GM18873 (cell line): ENCODE data around the gene ERN1.
"Not testable (repeated sequence)": the region's sequence is repeated elsewhere in the genome, so short reads cannot be mapped to it uniquely, and the experiment has no call there.

ENCODE experiments used
- ATAC-seq: cut with Tn5 transposase; IDR thresholded peaks from one replicate; pipeline ENCODE4 v1.9.1; 2021; ENCODE audit warnings: mild to moderate bottlenecking, moderate library complexity, moderate number of reproducible peaks; ENCODE audit not compliant: unreplicated experiment, low FRiP score

Gene ERN1

DNA sequence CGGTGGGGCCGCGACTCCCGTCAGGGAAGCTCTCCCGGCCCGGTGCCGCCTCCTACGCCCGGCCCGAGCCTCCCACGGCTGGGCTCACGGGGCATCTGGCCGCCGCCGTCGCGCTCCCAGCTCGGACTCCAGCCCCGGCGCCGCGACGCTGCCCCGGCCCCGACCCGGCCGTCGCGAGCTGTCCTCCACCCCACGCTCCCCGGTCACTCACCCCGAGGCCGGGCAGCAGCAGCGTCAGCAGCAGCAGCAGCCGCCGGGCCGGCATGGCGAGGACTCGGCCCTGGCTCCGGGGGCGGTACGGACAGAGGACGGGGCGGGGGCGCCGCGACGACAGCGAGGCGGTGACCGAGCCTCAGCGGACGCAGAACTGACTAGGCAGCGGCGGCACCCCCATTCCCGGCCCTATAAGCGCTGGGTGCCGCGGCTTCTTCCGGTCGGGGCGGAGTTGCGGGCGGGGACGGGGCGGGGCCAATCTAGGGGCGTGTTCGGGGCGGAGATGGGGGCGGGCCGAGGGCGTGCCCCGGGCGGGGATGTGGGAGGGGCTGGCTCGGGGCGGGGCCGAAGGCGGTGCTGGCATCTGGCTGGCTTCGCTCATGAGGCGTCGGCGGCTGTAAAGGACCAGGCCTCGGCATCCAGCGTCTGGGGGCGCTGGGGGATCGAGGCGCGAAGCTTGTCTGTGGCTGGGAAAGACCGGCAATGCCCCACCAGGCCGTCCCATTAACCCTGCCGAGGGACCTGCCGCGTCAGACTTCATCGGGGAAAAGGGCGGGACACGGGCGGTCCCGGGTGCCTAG lies at the start of gene ERN1:
Gene ERN1 (minus strand): TSS at position 380 of the 794 bp plus-strand sequence. CDS start 115 bp downstream, at position 265.
- peak; percentile 56 for ATAC-seq

DNA sequence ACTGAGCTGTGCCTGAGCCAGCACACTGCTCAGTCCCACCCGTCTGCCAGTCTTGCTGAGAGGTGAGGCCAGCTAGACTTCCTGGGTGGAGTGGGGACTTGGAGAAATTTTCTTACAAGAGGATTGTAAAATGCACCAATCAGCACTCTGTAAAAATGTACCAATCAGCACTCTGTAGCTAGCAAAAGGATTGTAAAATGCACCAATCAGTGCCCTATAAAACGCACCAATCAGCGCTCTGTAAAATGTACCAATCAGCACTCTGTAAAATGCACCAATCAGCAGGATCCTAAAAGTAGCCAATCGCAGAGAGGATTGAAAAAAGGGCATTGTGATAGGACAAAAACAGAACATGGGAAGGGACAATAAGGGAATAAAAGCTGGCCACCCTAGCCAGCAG lies 49.1 kb upstream of the ERN1 start:
- not testable (repeated sequence) for ATAC-seq

DNA sequence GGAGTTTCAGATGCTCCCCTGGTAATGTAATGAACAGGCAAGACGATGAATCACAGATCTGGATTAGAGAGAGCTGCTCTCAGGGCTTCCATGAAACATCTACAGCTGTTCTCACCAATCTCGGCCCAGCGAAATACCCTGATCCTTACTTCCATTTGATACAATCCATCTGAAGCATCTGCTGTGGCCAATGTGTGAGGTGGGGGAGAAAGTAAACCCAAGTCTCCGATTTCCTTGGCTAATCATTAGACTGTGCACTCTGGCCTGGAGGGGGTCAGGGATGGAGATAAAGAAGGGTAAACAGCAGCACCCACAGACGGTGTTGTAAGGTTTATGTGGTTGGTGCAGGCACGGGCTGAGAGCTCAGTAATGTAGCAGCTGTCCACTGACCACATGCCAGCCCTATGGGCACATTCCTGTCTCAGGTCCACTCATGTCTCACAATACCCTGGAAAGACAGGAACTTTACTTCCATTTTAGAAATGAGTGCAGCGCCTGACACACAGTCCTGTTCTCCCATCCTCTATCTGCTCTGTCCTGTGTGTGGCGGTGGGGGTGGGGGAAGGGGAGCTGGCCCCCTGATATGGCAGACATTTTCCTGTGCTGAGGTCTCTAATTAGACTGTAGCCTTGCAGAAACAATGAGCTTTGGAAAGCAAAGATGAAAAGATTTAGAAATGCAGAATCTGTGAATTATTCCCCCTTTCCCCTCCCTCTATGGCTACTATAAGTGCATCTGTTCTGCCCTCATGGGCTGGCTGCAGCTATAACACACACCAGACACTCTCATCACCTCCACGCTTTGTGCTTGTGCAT lies 48.3 kb upstream of the ERN1 start:
- no peak for ATAC-seq

DNA sequence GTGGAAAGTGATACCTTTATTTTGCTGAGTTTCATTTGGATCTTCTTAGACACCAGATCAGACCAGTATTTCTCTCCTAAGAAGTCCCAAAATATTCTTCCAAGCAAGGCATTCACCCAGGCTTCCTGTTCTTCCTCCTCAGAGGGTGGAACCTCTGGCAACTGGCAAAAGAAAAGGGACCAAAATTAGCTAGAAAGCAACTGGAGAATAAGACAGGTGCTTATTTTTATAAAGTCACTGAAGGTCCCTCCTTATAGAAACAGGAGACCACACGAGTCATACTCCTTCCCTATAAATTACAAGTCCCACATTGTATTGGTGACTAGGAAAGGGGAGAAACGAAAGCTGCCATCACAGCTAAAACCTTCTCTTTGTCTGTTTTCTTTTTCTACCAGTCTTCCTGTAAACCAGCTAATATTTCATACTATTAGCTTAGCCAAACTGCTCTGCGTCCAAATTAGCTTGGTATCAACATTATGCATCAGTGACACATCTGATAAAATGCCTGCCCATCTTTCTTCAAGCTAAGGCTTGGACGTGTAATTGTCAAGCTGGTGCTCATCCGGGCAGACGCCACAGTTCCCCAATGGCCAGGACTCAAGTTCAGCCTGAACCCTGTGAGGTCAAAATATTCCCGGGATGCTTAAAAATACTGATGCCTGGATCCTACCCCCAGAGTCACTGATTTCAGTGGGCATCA lies 47.5 kb upstream of the ERN1 start:
- no peak for ATAC-seq

DNA sequence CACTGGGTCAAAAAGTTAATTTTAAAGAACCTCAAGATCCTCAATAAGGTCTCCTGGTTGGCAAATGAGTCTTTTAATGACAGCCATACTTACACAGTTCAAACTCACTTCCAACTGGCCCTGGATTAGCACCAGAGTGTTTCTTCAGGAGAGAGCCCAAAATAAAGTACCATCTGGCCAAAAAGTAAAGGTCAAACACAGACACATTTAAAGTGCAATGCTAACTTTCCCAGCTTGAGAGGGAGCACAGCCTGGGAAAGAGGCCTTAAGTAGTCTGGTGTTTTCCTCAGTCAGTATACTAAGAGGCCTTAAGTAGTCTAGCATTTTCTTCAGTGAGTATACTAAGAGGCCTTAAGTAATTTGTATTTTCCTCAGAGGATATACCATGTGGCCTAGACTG lies 46.6 kb upstream of the ERN1 start:
- no peak for ATAC-seq

DNA sequence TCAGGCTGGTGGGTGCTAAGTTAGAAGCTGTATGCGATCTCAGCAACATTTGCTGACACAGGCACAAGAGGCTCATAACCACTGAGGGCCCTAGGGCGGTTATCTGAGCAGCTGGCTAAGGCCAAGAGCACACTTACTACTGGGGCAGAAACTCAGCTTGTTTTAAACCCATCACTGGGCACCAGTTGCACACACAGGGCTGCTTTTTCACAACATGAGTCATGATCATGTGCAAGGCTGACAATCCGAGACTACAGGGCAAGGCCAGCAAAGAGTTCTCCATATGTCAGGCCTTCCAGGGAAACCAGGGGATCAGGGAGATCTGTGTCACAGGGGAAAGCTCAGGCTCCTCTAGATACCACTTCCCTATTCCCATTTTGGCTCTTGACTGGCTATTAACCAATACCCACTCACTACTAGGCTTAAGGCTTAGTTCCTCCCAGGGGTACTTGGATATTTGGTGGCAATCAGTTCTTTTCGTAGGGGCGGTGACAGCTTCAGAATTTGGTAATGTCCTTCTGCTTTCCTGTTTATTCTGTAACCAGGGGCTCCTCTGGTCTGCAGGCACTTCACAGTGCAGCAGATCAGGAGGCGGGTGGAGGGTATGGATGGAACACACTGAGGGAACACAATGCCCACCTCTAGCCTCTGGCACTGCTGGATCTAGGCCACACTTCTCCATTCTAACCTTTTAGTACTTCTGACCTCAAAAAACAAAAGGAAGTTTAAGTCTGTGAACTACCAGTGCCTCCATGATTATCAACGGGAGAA lies 44.9 kb upstream of the ERN1 start:
- ATAC-seq: no peak

DNA sequence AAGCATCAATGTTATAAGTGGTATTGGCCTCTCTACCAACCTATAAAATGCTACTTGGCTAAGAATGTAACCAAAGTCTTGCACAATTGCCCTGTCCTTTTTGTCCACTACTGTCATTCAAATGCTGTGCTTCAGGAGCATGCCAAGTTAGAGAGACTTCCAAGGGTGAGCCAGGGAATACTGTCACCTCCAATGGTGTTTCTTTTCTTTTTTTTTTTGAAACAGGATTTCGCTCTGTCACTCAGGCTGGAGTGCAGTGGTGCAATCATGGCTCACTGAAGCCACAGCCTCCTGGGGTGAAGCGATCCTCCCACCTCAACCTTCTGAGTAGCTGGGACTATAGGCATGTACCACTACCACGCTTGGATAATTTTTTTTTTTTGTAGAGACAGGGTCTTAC lies 43.7 kb upstream of the ERN1 start:
- ATAC-seq: no peak

DNA sequence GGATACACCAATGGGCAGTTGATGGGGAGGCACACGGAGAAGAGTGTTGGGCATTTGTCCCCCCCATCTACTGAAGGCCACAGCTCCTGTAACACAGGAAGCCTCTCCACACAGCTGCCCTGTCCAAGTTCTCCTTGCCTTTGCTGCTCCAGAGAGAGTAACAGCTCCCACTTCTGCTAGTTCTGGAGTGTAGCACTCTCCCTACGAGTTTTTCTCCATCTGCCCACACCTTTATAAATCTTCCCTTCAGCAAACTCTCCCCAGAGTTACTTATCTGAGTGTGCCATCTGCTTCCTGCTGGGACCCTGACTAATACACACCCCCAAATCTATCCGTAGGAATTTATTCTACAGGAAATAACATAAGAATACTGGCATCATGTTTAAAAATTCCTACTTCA lies 42.6 kb upstream of the ERN1 start:
- no peak for ATAC-seq

DNA sequence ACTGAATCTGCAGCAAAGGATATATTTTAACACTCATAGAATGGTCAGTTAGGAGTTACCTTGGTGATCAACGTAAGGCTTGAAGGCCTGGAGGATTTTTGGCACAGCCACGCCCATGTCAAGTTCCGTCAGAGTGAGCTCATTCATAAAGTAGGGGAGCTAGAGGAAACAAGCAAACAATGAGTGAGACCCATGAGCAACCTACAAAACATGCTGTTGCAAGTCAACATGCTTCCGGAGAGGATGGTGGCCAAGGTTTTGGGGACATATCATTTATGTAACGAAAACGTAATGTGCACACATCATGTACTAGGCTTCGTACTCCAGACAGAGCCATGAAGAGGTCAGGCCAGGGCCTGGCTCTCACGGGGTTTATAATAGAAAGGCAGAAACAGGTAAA lies 41.1 kb upstream of the ERN1 start:
- ATAC-seq: no peak

DNA sequence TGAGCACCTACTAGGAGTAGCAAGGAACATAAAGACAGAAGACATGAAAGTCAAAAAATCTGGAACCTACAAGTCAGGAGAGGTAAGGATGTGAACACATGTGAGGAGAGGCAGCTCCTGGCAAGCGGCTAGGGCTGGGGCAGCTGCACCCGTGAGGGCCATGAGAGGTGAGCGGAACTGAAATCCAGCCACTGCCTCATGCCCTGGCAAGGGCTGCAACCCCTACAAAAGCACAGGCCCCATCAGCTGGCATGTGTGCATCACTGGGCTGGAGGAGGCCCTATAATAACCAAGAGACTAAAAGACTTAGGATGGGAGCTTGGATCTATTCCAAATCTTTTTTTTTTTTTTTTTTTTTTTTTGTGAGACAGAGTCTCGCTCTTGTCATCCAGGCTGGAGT lies 40.3 kb upstream of the ERN1 start:
- ATAC-seq: no peak

DNA sequence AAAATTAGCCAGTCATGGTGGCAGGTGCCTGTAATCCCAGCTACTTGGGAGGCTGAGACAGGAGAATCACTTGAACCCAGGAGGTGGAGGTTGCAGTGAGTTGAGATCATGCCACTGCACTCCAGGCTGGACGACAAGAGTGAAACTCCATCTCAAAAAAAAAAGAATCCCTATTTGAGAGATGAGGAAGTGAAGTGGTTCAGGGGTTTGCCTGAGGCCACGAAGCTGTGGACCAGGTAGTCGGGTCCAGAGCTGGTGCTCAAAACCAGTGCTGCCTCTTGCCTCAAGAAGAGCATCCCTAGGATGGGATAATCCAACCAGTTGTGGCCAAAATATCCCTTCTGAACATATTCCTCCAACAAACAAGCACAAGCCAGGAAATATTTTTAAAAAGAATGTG lies 37.7 kb upstream of the ERN1 start:
- ATAC-seq: not testable (repeated sequence)

DNA sequence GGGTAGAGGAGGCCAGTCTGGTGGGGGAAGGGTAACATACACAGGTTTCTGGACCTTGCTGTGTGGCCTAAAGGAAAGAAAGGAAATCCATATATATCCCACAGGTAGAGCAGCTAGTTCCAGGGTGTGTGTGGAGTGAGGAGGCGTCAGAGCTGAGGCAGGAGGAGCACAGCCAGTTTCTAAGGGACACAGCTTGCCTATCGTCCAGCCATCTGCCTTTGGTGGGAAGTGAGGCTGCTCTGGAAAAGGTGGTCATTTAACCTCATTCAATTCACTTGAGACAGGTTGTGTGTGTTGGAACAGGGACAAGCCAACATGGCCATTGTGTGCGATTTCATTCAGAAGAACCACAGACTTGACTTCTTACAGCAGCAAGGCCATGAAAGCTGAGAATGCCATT lies 36.9 kb upstream of the ERN1 start:
- no peak for ATAC-seq

DNA sequence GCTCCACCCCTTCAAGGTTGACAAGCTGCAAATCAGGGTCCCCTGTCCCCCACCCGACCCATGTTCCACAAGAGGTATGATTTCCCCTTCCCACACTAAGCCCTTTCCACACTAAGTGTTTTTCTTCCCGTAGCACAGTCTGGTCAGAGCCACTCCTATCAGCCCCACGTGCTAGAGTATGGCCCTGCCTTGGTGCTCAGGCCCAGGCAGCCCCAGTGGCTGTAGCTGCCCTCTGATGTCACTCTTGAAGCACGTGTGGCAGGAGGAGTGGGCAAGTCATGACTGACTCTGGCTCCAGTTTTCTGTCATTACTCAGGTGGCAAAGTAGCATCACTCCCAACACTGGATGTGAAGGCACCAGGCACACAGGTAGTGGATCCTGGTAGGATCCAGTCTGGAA lies 35.4 kb upstream of the ERN1 start:
- ATAC-seq: no peak

DNA sequence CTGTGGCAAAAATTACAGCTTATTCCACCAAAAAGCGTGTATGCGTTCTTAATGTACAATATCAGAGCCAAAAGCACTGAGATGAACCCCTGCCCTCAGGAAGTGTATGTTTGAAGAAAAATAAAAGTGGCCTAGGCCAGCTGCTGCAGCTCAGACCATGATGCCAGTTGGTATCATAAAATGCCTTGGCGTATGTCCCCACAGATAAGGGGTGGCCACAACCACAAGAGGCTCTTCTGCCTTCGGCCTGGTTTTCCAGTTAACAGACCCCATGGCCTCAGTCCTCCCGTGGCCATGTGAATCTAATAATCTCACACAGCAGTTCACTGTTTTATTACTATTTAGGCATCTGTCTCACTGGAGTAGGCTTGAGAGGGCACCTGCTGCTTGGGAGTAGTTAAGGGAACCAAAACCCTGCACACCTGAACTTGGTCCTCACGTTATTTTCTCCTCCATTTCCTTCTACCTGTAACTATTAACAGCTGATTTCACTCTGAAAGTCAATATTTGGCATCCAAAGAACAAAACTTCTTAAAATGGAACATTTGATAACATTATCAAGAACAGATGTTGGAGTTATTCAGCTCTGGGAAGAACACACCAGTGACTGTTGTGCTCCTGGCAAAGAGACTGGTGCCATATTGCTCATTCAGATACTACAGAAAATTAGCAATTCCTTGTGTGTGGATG lies 34.8 kb upstream of the ERN1 start:
- ATAC-seq: no peak

DNA sequence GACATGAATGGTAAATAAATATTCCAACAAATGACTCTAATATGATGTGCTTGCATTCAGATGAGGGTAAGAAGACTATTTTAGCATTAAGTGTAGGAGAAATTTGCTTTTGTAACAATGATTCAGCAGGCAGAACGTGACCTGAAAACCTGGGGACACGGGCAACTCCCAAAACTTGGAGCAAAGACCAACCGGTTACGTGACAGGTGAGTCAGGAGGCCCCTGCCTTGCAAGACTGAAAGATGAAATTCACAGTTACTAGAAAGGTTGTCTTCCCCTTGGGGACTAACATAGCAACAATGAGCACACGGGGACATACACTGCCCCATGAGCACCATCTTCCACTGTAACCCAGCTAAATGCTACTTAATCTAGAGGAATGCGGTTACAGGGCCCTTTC lies 33.5 kb upstream of the ERN1 start:
- no peak for ATAC-seq

DNA sequence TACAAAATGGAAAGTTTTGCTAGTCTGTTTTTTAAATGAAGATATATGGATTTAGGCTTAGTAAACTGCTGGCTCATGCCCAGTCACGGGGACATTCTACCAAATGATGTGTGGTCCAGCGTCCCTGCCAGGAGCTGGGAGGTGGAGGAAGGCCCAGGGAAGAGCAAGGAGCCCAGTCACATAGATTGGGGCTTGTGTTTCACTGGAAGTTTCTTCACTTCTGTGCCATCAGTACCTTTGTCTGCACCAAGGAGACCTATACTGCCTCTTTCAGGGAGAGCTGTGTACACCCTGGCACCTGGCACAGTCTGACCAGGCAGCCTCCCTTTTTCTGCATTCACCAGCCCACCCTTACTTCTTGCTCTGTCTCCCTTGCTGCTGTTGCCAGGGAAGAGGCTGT lies 32.6 kb upstream of the ERN1 start:
- no peak for ATAC-seq

DNA sequence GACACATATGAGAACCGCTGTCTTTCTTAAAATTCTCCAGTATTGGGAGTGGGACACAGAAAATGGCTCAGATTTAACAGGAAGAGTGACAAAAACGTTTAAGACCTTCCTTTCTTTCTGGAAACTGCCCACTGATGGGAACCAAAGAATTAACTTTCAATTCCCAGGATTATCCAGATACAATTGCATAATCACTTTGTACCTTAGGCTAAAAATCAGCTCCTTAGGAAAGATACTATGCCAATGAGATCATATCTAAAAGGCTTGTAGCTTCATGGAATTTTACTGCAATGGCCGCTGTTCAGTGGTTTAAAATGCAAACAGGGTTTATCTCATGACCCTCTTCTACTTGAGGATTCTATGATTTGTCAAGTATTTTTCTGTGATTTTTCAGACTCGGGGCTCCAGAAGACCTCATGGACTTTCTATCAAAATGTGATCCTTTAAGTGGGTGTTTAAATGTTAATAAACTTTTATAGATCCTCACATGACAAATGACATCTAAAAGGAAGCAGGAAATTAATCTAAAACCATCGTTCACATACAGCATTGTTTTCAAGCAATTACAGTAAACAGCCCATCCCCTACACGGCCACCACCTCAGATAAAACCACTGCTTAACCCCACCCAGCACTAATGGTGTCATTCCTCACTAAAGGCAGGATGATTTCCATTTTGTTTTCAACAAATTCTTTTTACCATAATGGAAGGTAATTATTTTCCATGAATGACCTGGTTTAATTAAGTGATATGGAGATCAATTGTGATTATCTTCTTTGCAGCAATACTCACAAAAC lies 31.6 kb upstream of the ERN1 start:
- ATAC-seq: no peak

DNA sequence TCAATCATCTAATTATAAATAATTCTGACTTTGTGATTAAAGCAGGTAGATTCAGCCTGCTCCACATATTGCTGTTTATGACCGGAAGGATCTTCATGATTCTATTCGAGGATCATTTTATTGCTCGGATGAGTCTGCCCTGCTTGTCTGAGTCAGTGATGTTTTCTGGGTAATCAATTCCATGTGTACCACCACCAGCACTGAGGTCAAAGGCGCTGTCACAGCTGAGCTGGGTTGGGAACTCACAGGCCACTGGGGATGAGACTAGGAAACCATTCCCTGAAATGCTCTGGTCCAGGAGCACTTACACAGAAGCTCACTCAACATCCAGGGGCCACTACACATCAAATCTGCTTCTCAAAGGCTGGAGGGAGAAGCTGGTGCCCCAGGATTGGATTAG lies 30.4 kb upstream of the ERN1 start:
- no peak for ATAC-seq
